GM18951 (cell line): ENCODE data around the gene PCBD1.
A peak's percentile ranks its signal among the peaks of the same experiment; 100 is the strongest.

Experiments used
- POLR2A ChIP-seq: IDR thresholded peaks from 4 replicates; pipeline ENCODE4 v1.6.1; 2011; ENCODE audit warnings: mild to moderate bottlenecking; ENCODE audit not compliant: insufficient read length, insufficient read depth; ENCODE audit errors: extremely low read depth
- in situ Hi-C: fragments of 300-500 bp; cut with MboI; formaldehyde crosslinking; loops from one replicate; pipeline ENCODE4 v1.12.0; 2022; ENCODE audit warnings: low sequenced_read_pairs, mixed read lengths, inconsistent platforms; ENCODE audit not compliant: unreplicated experiment

PCBD1 gene

DNA sequence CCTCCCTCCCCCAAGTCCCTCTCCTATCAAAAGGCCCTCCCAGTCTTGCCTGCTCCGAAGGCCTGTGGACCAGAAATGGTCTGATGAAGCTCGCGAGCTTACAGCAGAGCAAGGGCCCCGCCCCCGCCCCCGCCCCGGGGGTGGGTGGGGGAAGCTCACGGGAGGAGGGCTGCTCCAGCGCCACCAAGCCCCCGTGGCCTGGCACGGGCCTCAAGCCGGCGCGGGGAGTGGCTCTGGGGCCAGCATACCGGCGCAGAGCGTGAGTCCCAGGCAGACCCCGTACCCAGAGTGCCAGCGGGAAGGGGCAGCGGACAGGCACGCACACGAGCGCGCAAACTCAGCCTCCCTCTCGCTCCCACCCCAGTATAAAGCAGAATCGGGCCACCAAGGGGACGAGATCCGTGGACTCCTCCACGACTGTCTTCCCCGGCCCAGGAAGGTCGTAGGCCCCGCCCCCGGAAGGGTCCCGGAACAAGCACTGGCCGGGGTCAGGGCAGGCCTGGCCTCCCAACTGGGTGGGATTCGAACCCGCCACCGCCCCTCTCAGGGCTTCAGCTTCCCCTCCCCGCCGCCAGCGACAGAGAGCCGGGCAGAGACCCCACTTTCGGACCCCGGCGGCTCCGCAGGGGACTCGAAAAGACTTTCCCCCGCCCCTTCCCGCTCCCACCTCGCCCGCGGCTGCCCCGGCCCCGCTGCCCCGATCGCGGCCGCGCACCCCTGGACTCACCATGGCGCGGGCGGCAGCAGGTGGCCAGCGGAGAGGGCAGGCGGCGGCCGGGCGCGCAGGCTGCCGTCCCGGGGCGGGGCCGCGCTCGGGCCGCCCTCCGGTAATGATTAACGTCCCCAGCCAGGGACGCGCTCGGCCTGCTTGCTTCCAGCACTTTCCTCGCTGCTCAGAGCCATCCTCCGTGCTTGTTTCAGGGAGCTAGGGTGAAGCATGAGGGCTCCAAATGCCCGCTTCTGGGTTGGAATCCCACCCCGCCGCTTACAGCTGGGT lies at the start of gene PCBD1:
Gene PCBD1, minus strand, starts transcription at position 762 of the 997 bp plus-strand sequence. Its CDS starts 32 bp downstream, at position 730.
- in situ Hi-C loops = no loop called here
- TF ChIP-seq POLR2A = peak; percentile 69

DNA sequence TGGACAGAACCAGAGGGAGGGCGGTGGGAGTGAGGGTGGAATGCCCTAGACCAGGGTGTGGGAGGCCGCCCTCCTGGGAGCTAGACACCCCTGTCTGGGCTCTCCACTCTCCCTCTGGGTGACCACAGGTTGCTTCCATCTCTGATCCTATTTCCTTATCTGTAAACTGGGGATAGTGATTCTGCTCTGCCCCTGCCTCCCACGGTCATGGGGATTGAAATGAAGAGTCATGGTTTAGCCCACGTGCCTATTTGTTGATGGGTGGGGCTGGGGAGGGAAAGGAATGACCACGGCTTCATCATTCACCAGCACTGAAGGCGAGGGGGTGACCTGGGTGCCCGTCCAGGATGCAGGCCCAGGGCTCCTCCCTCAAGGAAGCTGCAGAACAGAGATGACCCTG lies 49.3 kb upstream of the PCBD1 start:
- in situ Hi-C loops = no loop called here
- TF ChIP-seq POLR2A = no peak

DNA sequence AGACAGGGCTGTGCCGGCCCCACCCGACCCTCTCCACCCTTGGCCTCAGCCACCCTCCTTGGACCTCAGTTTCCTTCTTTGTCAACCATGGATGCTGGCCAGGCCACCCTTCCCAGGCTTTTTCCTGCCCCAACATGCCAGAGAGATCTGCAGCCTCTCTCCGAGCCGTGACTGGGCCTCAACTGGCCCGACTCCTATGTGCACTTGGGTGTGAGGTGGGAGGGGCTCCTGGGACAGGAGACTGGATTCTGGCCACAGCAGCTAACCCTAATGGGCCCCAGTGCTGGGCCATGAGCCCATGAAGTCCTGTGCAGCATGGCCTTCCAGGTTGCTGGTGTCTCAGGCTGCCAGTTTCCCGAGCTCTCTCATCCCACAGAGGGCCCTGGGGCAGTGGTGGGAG lies 47.7 kb upstream of the PCBD1 start:
- no peak for TF ChIP-seq POLR2A
- in situ Hi-C loops = no loop called here

DNA sequence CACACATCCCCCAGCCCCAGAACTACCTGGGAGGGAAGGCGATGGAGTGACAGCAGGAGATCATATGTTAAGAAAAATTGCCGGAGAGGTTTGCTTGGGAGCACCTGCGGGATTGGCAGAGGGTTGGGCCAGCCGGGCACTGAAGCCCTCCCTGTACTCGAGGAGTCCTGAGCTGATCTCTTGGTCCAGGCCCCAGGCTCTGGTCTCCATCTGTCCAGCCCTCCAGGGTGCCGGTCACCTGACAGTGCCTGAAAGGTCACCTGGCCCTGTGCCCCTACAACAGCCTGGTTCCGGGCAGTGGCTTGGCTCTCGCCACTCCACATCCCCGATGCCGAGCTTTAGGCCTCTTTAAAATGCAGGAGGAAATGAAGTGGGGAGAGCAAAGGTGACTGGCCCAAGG lies 47.3 kb upstream of the PCBD1 start:
- TF ChIP-seq POLR2A = no peak
- in situ Hi-C loops = no loop called here

DNA sequence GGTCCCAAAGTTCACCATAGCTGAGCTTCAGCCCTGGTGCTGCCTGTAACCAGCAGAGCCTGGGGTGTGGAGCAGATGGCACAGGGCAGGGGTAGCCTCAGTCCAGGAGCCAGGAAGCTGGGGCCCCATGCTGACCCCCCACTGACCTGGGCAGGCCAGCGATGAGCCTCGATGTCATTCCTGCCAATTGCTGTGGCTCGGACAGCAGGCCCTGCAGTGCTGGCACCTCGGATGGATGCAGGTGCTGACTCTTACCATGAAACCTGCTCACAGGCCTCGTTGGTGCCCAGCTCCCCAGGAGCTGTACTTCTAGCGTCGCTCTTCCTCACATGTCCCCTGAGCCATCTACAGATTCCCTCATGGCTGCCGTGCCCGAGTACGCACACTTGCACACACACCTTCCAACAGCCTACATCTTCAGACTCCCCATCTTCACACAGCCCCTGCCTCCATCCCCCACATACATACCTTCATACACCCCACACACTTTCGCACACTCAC lies 46.8 kb upstream of the PCBD1 start:
- in situ Hi-C loops = no loop called here

DNA sequence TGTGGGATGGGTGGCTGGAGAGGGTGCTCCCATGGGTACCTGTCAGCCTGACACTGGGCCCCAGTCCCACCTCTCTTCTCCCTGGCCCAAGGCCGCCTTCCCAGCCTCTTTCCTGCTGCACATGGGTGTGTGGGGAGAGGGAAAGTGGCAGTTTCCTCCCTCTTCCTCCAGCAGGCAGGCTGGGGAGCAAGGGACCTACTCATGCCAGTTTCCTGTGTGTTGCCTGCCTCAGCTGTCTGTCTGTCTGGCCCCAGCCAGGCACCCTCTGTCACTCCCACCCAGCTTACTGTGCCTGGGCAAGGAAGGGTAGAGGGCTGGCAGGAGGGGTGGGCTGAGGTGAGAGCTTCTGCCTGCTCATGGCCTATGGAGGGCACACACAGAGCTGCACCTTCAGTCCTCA lies 46.3 kb upstream of the PCBD1 start:
- no peak for TF ChIP-seq POLR2A
- in situ Hi-C loops = no loop called here

More for the DNA sequence above, 46.8 kb upstream of the PCBD1 start:
- no peak for TF ChIP-seq POLR2A

DNA sequence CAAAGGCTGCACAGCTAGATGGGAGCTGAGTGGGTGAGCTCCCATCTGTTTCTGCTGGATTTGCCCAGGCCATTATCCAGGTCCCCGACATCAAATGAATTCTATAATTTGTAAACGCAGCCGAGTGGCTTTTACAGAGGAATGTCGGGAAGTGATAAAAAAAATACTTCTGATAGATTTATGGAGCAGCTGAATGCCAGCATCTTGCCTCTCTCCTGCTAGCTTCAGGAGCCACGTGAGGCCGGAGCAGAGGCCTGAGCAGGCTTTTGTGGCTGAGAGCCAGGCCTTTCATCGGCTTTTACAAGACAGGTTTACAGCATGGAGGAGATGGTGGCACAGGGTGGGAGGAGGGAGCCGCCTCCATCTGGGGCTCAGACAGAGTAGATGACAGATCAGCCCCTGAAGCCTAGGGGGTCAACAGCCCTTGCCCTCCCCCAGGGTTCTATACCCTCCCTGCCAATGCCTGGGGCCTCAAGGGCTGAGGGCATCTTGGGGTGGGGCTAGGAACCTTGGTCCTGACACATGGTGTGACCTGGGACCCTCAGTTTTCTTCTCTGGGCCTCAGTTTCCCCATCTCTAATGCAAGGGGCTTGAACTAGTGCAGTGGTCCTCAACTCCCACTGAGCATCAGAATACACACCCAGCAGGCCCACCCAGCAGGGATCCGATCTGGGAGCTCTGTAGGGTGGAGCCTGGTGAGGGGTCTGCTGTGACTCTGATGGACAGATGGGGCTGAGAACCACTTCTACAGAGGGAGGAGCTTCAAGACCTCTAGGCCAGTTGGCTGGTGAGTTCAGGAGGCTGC lies 44.2 kb upstream of the PCBD1 start:
- in situ Hi-C loops = no loop called here
- TF ChIP-seq POLR2A = no peak

DNA sequence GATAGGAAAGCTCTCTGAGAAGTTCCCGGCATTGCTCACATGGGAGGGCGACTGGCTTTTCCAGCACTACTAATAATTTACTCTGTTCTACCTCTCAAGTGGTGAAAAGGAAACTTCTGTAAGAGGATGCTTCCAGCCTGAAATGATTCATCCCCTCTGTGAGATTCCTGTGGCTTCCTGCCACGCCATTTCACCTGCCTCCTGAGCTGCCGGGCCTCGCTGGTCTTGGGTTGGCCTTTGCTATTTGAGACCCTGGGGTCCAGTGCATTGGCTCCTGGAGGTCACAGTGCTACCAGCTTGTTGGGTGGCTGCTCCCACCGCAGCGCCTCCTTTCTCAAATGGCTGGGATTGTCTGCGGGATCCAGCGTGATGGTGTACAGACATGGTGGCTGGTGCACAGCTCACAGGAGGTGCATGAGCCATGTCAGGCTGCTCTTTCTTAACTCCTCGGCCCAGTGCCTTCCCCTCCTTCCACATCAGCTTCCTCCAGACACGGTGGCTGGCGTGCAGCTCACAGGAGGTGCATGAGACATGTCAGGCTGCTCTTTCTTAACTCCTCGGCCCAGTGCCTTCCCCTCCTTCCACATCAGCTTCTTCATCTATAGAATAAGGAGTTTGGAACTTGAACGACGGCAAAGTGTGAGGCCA lies 42.9 kb upstream of the PCBD1 start:
- in situ Hi-C loops = no loop called here
- no peak for TF ChIP-seq POLR2A

DNA sequence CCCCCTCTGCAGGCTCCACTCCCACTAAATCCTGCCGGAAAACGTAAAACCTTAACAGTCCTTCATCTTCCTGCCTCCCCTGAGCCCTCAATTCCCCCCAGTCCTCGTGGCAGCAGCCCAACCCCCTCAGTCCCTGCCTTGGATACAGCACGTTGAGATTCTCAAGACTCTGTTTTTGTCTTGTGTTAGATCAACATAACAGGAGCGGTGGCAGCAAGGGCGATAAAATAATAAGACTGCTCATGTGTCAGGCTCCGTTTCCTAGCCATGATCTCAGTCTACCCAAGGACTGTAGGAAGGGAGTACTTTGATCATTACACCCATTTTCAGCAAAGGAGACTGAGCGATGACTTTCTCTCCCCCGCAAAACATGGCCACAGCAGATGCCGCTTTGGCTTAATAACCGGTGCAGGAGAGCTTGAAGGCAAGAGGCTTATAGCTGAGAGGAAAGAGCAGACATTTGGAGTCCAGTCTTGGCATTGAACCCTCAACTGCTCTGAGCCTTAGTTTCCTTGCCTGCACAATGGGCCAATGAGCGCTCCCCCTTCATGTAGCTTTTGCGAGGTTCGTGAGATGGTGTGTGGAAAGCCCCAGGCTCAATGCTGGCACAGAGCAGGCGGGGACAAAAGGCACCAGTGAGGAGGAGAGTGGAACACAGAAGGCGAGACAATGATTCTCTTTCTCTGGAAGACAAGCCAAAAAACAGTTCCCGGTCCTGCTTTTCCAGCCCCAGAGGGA lies 42.1 kb upstream of the PCBD1 start:
- no peak for TF ChIP-seq POLR2A
- in situ Hi-C loops = no loop called here

DNA sequence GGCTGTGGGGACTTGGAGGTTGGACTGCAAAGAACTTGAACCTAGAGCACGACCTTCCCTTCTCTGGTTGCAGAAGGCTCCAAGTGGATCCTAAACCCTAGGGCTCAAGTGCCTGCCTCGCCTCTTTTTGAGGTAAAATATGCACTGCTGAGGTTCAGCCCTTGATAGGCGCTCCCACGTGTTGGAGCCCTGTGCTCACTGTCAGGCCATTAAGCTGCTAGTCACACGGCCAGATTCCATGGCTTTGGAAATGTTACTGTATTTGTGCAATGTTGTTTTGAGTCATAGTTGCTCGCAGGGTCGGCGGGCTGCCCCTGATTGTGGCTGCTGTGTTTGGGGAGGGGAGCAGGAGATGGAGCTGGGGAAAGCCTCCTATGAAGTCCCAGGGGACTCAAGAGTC lies 39.8 kb upstream of the PCBD1 start:
- no peak for TF ChIP-seq POLR2A
- in situ Hi-C loops = loop anchor here (10.0 kb wide), 1 partner anchor 277 kb away; no protein-coding TSS in a partner anchor

DNA sequence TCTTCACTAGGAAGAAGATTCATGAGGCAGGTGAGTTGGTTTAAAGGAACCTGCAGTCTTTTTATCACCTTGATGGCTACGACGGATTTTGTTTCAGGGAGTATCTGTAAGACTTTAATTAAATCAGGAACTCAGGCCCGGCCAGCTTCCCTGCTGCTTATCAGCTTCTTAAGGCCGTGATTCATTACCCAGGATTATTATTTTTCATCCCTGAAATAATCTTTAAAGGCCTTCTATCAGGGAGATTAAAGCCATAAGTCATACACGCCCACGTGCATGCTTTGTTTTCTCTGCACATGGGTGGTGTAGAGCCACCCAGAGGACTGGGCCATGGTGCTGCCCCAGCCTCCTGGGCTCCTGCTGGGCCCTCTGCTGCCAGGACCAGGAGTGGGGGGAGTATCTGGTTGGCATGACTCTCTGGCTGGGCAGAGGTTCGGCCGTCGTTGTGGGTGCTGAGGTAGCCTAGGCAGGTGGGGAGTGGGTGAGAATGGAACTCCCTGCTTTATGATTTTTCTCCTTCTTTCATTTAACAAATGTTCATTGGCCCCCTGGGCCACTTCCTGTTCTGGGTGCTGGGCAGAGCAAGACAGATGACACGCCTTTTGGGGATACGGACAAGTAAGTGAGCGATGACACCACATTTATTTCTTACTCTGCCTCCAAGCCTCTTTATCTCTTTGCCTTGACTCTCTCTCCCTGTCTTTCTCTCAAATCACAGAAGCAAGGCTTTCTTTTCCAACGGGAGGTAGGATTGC lies 39.0 kb upstream of the PCBD1 start:
- in situ Hi-C loops = loop anchor here (10.0 kb wide), 1 partner anchor 277 kb away; no protein-coding TSS in a partner anchor
- TF ChIP-seq POLR2A = no peak

DNA sequence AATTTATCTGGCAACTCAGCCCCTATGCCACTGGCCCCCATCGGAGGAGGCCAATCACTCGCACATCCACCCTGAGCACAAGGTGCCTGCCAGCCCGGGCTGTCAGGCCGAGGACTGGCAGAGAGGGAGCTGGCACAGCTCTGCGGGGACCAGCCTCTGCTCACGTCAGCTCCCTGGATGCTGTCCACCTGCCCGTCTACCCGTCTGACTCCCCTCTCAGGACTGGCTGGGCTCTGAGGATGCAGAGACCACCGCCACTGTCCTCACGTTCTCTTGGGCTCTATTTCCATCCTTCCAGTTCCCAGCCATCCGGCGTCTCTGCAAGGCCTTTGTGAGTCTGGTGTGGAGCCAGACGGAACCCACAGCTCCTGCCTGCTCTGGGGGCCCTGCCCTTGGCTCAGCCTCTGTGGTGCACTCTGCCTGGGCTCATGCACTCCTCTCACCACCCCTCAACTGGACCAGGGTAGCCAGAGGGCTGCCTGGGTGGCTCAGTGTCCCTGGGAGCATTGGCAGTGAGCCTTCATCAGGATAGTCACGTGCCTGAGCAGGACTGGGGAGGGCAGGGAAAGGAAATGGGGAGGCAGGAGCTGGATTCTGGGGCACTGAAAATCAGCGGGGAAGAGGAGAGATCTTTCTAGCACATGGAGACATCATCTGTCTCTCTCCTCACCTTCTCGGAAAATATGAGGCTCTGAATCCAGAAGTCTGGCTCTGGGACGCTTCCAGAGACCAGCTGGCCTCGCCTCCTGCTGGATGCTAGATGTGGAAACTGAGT lies 38.0 kb upstream of the PCBD1 start:
- in situ Hi-C loops = loop anchor here (10.0 kb wide), 1 partner anchor 278 kb away; no protein-coding TSS in a partner anchor

More for the DNA sequence above, 38.0 kb upstream of the PCBD1 start:
- no peak for TF ChIP-seq POLR2A
